Stimulated activated CD4-positive, alpha-beta T cell treated with anti-CD3 and anti-CD28 coated beads, Interleukin-4, amount 100 ng/mL, for 24 hours (primary cell): ENCODE measurements around the gene RNASE4.
"Not testable (repeated sequence)": the region's sequence is repeated elsewhere in the genome, so short reads cannot be mapped to it uniquely, and the experiment has no call there.

ENCODE experiments used
- DNase-seq: peaks from one replicate; pipeline ENCODE4 v3.0.0-alpha.2; 2020

RNASE4 gene, protein sequence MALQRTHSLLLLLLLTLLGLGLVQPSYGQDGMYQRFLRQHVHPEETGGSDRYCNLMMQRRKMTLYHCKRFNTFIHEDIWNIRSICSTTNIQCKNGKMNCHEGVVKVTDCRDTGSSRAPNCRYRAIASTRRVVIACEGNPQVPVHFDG

DNA sequence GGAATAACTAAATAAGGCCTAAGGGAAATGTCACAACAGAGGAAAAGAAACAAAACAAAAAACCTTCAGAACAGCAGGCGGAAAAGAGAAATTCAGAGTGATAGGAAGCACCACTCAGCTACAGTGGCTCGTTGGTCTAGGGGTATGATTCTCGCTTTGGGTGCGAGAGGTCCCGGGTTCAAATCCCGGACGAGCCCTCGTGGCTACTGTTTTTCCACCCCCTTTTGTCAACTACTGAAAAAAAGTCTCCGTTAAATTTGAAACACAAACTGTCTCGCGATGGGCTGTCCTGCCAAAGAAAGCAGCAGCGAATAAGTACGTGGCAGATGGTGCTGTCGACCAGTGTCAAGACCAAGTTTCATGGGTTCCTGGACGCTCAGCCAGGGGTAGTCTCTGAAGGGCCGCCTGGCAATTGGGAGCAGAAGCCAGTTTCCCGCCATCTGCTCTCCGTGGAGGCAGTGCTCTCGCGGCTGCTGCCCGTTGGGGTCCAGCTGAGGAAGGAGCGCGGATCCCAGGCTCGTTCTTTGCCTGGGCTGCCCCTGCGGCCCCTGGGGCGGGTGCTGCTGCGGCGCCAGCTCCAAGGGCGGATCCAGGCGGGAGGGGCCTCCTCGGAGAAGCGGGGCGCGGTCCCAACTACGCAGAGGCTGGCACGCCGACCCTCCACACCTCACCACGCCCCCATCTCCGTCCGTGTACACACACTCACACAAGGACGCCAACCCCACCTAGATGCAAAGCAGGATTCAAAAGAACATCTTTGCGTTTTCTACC lies at the start of gene RNASE4:
RNASE4 (plus strand) TSS at position 670 of the 771 bp plus-strand sequence. CDS start 14,812 bp downstream, outside the sequence.
- peak; percentile 83 for DNase-seq

DNA sequence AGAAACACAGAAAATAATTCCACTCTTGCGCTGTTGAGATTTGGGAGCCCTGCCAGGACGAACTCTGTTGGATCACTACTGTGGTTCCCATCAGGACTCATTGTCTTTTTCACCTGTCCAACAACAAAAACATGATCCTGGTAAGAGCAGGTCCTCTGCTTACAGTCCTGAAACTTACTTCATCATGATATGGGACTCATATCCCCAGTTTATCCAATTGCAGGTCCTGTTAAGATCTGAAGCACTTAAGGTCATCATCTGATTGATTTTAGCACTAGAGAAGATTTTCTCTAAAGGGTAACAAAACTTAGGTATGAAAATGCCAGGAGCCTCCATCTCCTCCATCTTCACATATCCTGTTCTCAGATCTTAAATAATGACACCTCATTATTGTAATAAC lies 42.8 kb upstream of the RNASE4 start, which contains the start of gene OR6S1:
OR6S1 (minus strand) TSS at position 101 of the 400 bp plus-strand sequence; CDS start at position 101, 0 bp downstream.
- DNase-seq: no peak

DNA sequence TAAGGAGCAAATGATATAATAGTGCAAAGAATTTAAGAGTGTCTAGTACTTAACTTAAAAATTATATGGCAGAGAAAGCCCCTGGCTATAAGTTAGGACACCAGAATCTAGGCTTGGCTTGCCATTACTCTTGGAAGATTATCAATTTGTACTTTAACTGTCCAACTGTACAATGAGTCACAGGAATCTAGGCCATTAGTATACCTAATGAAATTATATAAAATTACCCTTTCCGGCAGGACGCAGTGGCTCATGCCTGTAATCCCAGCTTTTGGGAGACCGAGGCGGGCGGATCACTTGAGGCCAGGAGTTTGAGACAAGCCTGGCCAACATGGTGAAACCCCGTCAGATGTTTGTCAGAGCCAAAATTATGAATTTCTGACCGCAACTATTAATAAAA lies 42.2 kb upstream of the RNASE4 start:
- no peak for DNase-seq

DNA sequence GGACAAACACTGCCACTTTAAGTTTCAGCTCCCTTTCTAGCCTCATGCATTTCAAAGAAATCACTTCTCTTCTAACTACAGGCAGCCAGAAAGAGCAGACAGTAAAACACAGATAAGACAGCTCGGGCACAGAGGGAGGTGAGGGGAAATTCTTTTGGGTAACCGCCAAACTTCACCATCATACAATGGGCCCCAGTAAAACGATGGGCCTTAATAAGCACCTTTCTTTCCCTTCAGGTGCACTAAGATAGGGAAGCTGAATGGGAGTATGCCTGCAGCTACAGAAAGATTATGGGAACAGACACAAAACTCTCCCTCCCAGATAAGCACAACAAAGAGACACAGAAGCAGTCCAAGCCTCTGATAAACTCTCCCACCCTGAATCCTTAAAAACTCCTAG lies 41.6 kb upstream of the RNASE4 start:
- DNase-seq: not testable (repeated sequence)

DNA sequence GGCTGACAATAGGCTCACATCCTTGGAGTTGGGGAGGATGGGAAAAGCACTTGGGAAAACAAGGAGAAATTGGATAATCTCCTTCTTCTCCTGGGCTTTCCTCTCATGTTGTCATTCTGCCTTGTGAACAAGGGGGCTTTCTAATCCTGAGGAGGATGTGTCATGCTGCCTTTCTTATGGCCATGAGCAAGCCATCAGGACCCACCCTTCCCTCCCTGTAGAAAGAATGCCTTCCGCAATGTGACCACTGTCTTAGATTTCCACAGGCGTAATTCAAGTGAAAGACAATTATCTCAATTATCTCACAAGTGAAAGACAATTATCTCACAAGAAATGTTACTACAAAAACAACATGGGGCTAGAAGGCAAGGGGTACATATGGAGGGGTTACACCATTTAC lies 39.8 kb upstream of the RNASE4 start:
- no peak for DNase-seq

DNA sequence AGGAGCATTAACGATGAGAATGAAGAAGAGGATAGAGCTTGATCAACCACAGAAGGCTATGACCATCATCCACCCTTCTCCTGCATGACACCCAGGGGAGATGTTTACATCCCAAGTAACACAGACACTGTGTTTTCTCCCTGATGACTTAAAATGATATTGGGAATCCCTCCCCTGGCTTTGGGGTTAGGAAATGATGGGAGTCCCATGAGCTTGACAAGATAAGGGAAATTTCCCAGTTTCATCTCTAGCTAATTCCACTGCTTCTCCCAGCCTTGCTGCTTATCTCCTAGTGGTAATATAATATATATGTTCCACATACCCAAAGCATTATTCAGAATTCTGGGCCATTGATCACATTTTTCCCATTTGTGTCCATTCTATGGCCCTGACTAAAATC lies 38.9 kb upstream of the RNASE4 start:
- DNase-seq: no peak

DNA sequence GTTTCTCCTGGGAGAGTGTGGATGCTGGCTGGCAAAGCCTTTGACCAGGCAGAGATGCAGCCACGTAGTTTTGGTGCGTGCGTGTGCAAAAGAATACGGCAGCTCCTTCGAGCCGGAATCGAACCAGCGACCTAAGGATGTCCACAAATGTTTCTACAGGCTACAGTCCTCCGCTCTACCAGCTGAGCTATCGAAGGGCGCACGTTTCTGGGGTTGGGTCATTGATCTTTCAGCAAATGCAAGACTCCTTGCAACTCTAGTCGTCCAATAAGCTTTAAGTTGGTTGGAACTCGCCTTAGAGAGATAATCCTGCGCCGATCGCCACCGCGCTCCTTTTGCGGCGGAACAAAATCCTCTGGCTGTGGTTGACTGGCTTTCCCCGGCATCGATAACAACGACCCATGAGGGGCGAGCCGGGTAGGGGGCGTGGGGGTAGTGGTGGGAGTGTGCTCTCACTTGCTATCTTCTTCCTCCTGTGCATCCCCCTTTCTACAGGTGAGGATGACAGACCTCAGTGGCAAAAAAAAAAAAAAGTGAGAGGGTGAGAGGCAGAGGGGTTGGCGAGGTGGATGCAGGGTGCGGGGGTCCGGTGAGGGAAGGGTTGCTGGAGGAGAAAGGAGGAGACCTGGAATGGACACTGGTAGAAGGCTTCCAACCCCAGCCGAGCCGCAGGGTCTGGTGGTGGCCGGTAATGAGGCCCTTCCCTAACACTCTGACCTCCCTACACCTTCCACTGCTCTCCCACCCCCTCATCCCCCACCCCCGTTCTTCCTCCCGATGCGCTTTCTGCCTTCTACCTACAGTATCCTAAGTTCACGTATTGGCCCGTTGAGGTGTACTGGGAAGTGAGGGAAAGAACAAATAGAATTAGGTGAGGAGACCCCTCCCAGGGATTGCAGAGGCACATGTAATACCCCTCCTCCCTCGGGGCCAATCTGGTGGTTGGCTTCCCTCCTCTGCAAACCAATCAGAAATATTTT lies 31.1 kb upstream of the RNASE4 start:
- DNase-seq: peak; percentile 66

DNA sequence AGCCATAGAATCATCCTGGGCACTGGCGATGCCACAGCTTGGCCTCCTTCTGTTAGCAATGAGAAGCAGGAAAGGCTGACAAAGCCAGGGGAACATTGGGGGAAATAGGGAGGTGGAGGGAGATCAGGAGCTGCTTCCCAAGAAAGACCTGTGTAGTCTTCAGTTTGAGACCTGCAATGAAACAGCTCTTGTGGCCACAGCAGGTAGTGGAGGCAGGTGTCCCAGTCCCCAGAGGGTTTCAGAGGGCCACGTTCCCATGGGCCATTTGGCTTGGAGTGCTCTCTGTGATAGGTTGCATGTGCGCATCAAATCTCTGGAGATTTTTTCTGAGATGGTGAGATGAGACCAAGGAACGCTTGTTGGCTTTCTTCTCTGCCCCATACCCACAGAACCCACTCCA lies 28.5 kb upstream of the RNASE4 start:
- DNase-seq: no peak

DNA sequence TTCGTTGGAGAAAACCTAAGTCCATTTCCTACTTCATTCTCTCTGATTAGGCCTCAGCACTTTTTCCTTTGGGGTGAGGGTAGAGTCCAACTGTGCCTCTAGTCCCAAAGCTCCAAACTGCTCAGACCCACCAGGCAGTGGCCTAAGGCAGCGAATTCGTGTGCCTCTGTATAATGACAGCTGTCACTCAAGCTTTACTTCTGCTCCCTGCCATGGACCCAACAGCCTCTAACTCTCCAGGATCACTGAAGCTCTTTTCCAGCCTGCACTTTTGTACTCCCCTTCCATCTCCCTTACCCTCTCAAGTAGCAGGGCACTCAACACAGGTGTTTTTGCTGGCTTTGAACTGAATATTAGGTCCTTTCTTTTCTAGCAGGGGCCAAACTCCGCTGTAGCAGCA lies 28.1 kb upstream of the RNASE4 start:
- DNase-seq: no peak

DNA sequence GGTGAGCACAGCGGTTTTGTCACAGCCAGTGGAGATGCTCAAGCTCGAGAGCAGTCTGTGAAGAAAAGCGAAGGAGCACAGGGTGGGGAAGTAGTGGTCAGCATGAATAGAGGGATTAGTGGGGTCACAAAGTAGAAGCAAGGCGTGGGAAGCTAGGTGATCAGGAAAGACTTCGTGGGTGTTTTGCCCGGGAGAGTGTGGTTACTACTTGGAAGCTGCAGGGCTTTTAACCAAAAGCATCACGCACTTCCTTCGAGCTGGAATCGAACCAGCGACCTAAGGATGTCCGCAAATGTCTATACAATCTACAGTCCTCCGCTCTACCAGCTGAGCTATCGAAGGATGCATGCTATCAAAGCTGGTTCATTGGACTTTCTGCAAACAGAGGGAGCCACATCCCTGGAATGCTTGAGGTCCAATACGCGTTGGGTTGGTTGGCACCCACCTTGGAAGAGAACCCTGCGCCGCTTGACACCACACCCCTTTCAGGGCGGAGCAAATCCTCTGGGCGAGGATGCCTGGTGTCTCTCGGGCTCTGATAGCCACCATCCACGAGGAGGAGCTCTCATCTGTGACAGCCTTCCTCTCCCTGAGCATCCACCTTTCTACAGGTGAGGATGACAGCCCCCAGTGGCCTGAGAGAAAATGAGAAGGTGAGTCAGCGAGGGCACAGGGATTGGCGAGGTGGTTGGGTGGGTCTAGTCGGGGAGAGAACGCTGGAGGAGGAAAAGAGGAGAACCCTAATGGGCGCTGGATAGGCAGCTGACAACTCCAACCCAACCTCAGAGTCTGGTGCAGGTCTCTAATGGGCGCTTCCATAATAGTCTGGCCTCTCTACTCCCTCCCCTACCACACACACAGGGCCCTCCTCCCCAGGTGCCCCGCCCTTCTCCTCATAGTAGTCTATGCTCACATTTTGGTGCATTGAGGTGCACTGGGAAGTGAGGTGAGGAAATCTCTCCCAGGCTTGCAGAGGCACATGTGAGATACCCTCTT lies 26.8 kb upstream of the RNASE4 start:
- peak; percentile 32 for DNase-seq

DNA sequence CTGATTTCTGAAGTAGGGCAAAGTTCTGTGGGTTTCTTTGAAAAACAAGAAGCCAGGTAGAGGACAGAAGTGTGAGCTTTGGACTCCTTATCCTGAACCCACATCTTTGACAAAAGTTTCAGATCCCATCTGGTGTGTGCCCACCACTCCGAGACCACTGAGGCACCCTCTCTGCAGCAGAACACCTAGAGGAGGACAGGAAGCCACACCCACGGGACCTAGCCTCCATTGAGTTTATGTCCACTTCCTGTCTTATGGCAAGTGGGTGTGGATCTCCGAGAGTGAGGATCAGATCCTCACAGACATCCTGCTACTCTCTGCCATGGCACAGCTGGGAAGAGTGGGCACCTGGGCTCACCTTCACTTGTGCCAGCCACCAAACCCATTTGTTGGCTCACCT lies 26.1 kb upstream of the RNASE4 start:
- DNase-seq: no peak

DNA sequence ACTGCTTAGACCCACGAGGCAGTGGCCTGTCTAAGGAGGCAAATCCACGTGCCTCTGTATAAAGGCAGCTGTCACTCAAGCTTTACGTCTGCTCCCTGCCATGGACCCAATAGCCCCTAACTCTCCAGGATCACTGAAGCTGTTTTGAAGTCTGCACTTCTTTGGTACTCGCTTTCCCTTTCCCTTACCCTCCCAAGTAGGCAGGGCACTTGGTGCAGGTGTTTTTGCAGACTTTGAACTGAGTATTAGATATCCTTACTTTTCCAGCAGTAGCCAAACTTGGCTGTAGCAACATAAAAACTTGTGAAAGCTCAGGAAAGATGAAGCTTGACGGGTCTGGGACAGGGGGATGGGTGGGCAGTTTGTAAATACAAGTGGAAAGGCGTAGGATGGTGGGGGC lies 25.0 kb upstream of the RNASE4 start:
- no peak for DNase-seq

DNA sequence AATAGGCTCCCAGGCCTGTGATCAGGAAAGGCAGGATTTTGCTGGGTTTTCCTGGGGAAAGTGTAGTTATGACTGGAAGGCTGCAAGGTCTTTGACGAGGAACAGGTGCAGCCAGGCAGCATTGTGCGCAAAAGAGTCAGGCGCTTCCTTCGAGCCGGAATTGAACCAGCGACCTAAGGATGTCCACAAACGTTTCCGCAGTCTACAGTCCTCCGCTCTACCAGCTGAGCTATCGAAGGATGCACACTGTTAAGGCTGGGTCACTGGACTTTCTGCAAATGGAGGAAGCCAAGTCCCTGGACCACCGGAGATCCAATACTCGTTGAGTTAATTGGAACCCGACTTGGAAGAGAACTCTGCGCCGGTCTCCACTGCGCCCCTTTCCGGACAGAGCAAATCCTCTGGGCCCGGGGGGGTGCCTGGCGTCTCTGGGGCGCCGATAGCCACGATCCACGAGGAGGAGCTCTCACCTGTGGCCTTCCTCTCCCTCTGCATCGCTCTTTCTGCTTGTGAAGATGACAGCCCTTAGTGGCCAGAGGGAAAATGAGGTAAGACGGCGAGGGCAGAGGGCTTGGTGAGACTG lies 24.5 kb upstream of the RNASE4 start:
- no peak for DNase-seq

DNA sequence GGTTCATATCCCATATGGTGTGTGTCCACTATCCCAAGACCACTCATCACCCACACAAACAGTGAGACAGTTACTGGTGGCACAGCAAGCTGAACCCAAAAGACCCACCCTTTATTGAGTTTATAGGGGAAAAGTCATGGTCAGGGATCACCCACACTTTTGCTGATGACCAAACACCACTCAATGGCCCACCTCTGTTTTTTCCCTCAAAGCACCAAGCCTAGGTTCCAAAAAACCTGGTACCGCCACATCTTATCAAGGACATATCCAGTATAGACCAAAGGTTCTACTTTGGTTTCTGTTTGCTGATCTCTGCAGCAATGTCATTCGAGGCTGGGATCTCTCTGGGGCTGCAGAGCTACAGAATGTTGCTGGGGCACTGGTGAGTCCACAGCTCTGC lies 23.2 kb upstream of the RNASE4 start:
- no peak for DNase-seq

DNA sequence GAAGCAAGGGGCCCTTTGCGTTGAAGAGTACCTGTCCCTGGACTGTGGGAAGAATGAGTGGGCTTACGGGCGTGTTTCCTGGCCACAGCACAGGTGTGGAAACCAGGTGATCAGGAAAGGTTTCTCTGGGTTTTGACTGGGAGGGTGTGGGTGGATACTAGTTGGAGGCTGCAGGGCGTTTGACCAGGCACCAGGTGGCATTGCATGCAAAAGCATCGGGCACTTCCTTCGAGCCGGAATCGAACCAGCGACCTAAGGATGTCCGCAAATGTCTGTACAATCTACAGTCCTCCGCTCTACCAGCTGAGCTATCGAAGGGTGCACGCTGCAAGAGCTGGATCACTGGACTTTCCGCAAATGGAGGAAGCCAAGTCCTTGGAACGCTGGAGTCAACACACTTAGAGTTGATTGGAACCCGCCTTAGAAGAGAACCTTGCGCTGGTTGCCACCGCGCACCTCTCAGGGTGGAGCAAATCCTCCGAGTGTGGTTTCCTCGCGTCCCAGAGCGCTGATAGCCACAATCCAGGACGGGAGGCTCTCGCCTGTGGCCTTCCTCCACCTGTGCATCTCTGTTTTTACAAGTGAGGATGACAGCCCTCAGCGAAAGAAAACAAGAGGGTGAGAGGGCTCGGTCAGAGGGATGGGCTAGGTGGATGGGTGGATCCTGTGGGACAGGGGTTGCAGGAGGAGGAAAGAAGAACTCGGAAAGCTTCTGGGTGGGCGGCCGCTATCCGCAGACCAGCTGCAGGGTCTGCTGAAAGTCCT lies 21.2 kb upstream of the RNASE4 start:
- peak; percentile 85 for DNase-seq

DNA sequence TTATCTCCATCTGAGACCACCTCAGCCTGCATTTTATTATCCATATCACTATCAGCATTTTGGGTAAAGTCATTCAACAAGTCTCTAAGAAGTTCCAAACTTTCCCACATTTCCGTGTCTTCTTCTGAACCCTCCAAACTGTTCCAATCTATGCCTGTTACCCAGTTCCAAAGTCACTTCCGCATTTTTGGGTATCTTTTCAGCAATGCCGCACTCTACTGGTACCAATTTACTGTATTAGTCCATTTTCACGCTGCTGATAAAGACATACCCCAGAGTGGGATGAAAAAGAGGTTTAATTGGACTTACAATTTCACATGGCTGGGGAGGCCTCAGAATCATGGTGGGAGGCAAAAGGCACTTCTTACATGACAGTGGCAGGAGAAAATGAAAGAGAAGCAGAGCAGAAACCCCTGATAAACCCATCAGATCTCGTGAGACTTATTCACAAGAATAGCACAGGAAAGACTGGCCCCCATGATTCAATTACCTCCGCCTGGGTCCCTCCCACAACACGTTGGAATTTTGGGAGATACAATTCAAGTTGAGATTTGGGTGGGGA lies 17.9 kb upstream of the RNASE4 start:
- DNase-seq: not testable (repeated sequence)

DNA sequence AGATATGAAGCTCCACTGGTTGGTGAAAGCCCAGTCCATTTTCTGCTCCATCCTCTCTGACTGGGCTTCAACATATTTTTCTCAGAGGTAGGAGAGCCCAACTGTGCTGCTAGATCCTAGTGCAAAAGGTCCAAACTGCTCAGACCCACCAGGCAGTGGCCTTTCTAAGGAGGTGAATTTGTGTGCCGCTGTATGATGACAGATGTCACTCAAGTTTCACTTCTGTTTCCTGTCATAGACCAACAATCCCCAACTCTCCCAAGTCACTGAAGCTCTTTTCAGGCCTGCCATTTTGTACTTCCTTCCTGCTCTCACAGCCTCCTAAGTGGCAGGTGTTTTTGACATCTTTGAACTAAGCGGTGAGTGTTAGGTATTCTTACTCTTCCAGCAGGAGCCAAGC lies 16.4 kb upstream of the RNASE4 start:
- DNase-seq: no peak

DNA sequence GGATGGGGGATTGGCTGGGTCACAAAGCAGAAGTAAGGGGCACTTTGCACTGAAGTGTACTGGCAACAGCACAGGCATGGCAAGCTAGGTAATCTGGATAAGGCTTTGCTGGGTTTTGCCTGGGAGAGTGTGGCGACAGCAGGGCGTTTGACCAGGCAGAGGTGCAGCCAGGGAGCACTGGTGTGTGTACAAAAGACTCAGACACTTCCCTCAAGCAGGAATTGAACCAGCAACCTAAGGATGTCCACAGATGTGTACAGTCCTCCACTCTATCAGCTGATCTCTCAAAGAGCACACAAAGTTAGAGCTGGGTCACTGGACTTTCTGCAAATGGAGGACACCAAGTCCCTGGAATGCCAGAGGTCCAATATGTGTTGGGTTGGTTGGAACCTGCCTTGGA lies 15.4 kb upstream of the RNASE4 start:
- no peak for DNase-seq

DNA sequence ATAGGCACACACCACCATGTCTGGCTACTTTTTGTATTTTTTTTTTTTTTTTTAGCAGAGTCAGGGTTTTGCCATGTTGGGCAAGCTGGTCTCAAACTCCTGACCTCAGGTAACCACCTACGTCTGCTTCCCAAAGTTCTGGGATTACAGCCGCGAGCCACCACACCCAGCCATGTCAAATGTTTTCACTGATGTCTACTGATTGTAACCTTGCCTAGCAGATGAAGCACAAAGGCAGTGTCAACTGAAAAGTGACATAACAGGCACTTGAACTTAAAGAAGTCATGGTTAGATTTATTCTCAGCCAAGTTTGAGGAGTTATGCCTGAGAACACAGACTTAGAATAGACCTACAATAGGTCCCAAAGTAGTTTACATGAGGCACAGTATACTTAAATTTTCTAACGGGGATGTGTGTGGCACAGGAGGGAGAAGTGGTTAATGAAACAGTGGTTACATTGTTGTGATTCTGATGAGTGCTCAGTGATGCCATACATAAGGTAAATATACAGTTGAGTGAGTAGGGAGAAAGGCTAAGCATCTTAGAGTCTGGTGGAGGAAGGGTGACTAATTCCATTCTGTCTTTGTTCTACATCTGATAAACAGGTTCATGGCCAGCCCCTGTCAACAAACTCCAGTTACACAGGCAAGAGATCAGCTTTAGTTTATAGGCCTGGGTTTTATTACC lies 12.6 kb upstream of the RNASE4 start:
- no peak for DNase-seq

DNA sequence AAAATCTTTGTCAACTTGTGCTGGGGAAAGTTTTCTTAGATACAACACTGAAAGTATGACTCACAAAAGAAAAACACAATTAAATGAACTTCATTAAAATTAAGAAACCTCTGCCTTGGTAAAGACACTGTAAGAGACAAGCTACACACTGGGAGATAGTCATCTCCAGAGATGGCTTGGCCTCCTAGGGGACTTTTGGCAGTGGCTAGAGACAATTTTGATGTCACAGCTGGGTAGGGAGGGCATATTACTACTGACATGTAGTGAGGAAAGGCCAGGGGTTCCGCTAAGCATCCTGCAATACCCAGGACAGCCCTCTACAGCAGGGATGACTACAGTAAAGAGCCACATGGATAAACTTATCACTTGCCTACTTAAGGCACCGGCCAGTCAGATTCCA lies 8.7 kb upstream of the RNASE4 start:
- no peak for DNase-seq
